Measurements from ENCODE around the gene RAP2B.
"Not testable (repeated sequence)": the region's sequence is repeated elsewhere in the genome, so short reads cannot be mapped to it uniquely, and the experiment has no call there.

RAP2B gene

DNA sequence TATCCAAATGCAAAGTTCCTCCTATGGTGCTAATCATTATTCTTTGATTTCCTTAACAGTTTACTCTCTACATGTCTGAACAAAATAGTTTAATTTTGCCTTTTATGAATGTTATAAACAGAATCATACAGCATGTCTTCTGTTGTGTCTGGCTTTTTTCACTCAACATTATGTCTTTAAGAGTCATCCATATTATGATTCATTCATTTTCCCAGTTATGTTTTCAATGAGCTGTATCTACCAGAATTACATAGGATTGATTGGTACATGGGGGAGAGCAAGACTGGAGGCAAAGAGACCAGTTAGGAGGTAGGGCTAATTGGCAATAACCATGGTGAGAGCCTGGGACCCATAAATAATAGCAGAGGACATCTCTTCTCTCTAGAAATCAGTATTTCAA is 16.6 kb upstream of the RAP2B start:
- in situ Hi-C loops (cut with HindIII; ENCODE audit: low sequenced_read_pairs) = no loop called here
- TF ChIP-seq, protein P1, sequence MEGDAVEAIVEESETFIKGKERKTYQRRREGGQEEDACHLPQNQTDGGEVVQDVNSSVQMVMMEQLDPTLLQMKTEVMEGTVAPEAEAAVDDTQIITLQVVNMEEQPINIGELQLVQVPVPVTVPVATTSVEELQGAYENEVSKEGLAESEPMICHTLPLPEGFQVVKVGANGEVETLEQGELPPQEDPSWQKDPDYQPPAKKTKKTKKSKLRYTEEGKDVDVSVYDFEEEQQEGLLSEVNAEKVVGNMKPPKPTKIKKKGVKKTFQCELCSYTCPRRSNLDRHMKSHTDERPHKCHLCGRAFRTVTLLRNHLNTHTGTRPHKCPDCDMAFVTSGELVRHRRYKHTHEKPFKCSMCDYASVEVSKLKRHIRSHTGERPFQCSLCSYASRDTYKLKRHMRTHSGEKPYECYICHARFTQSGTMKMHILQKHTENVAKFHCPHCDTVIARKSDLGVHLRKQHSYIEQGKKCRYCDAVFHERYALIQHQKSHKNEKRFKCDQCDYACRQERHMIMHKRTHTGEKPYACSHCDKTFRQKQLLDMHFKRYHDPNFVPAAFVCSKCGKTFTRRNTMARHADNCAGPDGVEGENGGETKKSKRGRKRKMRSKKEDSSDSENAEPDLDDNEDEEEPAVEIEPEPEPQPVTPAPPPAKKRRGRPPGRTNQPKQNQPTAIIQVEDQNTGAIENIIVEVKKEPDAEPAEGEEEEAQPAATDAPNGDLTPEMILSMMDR (IDR thresholded peaks at IDR 0.05; ENCODE audit: low read depth, low read length) = no peak
- no peak overlapping the region for H3K4me3 ChIP-seq (ENCODE audit: low read depth, low read length)
- DNase-seq (ENCODE audit: low read depth, low spot score) = no peak

DNA sequence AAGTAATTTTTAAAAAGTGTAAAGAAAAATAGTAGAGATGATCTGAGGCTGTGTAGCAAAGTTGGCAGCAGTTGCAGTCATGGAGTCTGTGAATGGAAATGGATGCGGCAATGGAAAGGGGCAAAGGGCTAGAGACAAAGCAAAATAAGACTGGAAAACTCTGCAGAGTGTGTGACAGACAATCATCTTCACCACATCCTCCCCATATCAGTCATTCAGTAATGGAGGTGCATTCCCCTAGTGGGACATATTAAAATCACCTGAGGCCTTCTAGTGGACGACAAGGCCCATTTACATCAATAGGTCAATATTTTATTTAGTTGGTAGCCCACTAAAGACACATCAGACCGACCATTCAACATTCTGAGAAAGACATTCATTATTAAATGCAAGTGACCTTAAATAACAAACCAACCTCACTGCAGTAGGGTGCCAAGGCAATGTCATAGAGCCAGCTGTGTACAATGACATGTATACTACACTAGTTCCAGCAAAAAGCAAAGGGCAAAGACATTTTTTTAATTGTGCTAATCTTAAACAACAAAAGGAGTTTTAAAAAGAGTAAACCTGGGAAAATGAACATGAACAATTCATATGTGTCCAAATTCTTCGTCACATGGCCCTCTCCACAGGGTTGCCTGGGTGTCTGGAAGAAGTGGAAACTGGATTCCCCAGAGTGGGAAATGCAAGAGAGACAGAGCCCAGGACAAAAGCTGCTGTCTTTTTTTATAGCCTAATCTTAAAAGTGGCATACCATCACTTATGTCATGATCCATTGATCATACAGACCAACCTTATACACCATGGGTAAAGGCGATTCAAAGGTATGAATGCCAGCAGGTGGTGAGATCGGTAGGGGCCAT is 15.6 kb upstream of the RAP2B start:
- DNase-seq (ENCODE audit: low read depth, low spot score) = no peak
- in situ Hi-C loops (cut with HindIII; ENCODE audit: low sequenced_read_pairs) = no loop called here
- TF ChIP-seq, protein P1 (IDR thresholded peaks at IDR 0.05; ENCODE audit: low read depth, low read length) = no peak
- no peak overlapping the region for H3K4me3 ChIP-seq (ENCODE audit: low read depth, low read length)

DNA sequence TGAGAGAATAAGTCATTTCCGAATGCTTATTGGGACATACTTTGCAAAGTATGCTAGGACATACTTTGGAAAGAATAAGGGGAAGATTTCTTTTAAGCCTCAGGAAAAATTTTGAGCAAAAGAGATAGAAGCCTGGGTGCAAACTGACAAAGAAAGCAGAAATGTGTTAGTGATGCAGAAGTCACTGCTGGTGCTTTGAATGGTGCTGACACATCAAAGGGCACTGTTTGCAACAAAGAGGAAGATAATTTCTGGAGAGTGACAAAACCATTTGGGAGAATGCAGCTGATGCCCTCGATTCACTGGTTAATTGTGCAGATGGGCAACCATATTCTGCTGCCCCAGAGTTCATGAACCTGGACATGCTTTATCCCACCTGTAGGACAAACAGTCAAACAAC is 11.0 kb upstream of the RAP2B start:
- TF ChIP-seq, protein P1 (IDR thresholded peaks at IDR 0.05; ENCODE audit: low read depth, low read length) = no peak
- H3K4me3 ChIP-seq (ENCODE audit: low read depth, low read length) = no peak overlapping the region
- in situ Hi-C loops (cut with HindIII; ENCODE audit: low sequenced_read_pairs) = no loop called here
- no peak for DNase-seq (ENCODE audit: low read depth, low spot score)

DNA sequence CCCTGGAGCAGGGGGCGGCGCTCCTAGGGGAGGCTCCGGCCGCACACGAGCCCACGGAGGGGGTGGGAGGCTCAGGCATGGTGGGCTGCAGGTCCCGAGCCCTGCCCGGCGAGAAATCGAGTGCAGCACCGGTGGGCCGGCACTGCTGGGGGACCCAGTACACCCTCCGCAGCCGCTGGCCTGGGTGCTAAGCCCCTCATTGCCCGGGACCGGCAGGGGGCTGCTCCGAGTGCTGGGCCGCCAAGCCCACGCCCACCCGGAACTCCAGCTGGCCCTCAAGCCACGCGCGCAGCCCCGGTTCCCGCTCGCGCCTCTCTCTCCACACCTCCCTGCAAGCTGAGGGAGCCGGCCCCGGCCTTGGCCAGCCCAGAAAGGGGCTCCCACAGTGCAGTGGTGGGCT is 6.2 kb upstream of the RAP2B start:
- in situ Hi-C loops (cut with HindIII; ENCODE audit: low sequenced_read_pairs) = not testable (repeated sequence)

DNA sequence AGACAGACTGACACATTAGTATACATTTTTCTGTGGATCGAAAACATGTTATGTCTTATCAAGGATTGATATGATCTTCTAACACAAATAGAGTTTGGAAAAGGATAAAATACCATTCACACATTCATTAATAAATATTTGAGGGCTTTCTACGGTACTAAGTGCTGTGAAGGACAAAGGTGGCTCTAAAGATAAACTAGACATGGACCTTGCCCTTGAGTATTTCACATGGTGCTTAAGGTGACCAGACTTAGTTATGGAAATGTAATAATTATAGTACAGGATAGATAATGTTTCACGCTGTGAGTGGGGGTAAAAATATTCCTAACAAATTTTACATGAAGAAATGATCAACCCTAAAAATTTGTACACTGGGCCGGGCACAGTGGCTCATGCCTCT is 3.8 kb upstream of the RAP2B start:
- TF ChIP-seq, protein P1 (IDR thresholded peaks at IDR 0.05; ENCODE audit: low read depth, low read length) = no peak
- H3K4me3 ChIP-seq (ENCODE audit: low read depth, low read length) = no peak overlapping the region
- in situ Hi-C loops (cut with HindIII; ENCODE audit: low sequenced_read_pairs) = no loop called here
- DNase-seq (ENCODE audit: low read depth, low spot score) = no peak

More for the DNA sequence above, 6.2 kb upstream of the RAP2B start:
- H3K4me3 ChIP-seq (ENCODE audit: low read depth, low read length); DNase-seq (ENCODE audit: low read depth, low spot score): not testable (repeated sequence)

DNA sequence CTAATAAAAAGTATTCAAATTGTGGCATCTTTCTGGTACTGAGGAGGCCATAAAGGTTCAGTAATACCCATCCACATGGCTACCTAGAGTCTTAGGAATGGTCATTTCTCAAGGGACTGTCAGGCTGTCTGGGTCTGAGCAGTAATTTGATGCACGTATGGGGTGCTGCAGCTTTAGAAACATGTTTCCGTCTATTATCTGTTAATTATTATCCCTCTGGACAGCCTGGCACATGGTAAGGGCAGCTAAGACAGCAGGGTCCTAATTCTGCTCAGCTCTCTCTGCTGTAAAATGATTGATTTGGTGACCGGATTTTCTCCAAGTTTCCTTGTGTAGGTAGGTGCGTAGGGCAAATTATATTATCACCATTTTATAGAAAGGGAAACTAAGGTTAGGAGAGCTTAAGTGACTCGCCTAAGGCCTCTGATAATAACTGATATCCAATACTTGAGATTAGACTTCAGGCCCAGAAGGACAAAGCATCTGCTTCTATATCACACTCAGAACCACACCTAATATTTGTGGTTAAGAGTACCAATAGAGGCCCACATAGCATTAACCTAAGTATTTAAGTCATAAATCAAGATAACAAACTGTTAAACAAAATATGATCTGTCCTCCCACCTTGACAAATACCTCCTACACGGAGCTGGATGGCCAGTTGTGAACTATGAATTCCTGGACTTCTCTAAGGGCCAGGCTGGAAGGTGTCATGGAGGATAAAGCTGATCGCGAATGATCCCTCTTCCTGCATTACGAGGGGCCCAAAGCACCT is 2.9 kb upstream of the RAP2B start:
- TF ChIP-seq, protein P1 (IDR thresholded peaks at IDR 0.05; ENCODE audit: low read depth, low read length) = no peak
- DNase-seq (ENCODE audit: low read depth, low spot score) = no peak
- in situ Hi-C loops (cut with HindIII; ENCODE audit: low sequenced_read_pairs) = no loop called here
- H3K4me3 ChIP-seq (ENCODE audit: low read depth, low read length) = no peak overlapping the region
